HG03039 (cell line): Measurements from ENCODE around the gene SPSB3.

Experiments
- ATAC-seq: cut with Tn5 transposase; IDR thresholded peaks from one replicate; pipeline ENCODE4 v1.9.1; 2021; ENCODE audit warnings: mild to moderate bottlenecking, moderate library complexity; ENCODE audit not compliant: unreplicated experiment

The SPSB3 gene

DNA sequence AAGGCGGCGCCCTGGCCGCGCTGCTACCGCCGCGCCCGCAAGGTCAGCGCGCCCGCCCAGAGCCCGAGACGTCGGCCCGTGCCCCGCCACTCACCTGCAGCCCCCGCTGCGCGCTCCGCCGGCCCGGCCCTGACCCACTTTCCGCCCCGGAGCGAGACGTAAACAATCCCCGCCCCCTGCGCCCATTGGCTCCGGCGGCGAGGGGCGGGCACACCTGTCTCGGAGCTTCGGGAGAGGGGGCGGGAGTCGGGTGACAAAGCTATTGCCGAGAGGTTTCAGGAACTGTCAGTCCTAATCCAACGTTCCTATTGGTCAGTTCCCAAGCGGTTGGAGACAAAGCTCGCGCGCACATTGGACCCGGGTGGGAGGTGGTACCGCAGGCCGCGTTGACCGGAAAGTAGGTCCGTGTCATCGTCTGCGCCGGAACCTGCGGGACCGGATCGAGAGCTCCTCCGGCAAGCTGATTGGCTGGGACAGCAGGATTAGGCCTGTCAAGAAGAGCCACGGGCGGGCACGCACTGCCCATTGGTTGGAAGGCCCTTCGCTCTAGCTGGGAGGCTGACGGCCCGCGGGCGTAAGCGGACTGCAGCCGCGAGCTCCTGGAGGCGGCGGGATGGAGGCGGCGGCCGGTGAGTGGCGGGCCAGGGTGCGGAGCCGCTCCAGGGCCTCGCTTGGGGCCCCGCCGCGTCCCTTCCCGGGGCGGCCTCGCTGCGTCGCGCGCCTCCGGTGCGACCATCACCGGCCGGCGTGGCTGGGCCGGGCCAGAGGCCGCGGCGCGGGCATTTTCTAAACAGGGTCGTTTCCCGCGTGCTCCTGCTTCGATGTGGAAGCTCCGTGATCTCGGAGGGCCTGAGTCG, at the start of gene SPSB3, which contains the start of gene NUBP2:
Gene SPSB3 (minus strand): TSS at position 164 of the 857 bp plus-strand sequence. CDS start 1,088 bp downstream, outside the sequence.
Gene NUBP2 (plus strand): TSS at position 553 of the 857 bp plus-strand sequence. CDS start 61 bp downstream, at position 614.
- peak; percentile 74 for ATAC-seq

DNA sequence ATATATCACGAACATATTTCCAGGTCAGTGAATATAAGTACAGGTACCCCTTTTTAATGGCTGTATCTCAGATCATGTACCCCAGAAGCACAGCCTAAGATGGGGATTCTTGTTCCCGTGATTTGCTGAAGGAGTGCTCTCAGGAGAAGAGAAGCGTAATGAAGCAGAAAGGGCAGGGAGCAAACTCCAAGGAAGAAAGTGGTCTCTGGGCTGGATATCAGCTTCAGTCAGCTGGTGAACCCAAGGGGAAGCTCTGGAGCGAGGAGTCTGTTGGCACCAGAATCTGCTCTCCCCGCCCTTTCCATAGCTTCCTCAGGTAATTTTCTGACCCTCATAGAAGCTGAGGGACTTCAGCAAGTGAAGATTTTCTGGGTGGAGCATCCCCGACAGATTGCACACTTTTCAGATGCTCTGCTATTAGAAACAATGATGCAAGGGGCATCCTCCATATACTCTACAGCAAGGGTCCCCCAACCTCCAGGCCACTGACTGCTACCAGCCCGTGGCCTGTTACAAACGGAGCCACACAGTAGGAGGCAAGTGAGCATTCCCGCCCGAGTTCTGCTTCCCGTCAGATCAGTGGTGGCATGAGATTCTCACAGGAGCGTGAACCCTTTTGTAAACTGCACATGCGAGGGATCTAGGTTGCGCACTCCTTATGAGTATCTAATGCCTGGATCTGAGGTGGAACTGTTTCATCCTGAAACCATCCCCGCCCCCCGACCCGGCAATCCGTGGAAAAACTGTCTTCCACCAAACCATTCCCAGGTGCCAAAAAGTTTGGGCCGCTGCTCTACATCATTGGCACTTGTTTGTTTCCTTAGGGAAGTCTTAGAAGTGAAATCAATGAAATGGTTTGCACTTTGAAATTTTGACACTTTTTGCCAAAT, 49.1 kb upstream of the SPSB3 start:
- no peak for ATAC-seq

DNA sequence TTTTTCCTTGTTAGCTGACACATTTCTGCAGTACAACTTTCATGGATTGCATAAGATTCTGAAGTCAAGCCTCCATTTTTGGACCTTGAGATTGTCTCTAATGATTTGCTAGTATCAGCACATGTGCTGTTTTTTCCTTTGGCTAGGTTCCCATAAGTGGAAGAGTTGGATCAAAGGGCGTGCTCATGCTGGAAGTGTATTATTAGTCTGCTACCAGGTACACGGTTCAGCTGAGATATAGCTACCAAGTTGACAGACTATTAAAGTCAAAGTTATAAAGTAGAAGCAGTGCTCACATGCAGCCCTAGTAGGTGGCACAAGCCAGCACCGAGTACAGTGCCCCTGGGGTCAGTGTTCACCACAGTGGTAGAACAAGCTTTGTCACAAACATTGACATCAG, 47.8 kb upstream of the SPSB3 start:
- no peak for ATAC-seq

DNA sequence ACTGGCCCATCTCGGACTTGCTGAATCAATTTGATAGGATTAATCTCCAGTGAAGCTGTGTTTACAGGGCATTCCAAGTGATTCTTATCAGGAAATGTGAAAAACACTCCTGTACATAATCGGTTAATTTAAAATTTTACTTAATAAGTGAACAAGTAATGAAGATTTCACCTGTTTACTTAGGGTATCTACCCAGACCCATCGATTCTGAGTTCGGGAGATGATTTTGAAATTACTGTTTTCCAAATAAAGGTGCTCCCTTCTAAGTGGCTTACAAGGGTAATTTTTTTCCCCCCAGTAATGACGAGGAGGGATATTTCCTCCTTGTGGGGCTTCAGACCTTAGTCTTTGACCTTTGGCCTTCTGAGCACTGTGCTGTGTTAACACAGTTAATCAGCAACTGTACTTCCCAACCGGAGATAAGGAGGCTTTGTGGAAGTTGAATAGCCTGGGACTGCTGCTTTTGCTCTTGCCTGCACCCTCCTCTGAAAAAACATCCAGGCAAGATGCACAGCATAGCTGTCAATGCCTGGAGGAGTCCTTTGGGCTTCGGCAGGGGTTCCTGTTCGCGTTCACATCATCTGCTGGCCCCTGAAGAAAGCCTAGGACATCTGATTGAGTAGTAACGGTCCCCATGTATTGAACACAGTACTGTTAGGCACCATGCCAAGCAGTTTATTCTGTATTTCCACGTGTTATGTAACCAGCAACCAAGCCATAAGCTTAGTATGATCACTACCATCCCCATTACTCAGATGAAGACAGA, 46.5 kb upstream of the SPSB3 start:
- ATAC-seq: no peak

DNA sequence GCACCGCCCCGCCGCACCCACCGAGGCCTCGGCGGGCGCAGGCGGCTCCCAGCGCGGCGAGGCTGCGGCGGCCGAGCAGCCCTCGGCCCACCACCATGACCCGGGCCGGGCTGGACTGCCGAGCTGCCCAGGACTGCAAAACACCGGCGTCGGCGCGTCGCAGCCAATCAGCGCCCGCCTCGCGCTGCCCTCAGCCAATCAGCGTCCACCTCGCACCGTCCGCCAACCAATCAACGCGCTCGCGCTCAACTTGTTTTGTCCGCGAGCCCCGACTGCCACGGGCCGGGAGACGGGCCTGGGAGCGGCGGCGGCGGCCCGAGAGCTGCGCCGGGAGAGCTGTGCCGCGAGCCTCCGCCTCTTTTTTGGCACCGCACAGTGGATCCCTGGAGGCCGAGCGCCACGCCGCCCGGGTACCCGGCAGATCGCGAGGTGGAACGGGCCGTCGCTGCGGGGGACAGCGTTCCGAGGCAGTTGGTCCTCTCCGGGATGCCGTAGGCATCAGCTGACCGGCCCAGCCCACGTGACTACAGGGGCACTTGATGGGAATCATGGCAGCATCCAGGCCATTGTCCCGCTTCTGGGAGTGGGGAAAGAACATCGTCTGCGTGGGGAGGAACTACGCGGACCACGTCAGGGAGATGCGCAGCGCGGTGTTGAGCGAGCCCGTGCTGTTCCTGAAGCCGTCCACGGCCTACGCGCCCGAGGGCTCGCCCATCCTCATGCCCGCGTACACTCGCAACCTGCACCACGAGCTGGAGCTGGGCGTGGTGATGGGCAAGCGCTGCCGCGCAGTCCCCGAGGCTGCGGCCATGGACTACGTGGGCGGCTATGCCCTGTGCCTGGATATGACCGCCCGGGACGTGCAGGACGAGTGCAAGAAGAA, 44.6 kb upstream of the SPSB3 start, which contains the start of the genes FAHD1 and HAGH:
Gene FAHD1 (plus strand): TSS at position 516 of the 883 bp plus-strand sequence. CDS start 33 bp downstream, at position 549.
Gene HAGH (minus strand): TSS at position 135 of the 883 bp plus-strand sequence. CDS start 38 bp downstream, at position 97.
- ATAC-seq: peak; percentile 78

DNA sequence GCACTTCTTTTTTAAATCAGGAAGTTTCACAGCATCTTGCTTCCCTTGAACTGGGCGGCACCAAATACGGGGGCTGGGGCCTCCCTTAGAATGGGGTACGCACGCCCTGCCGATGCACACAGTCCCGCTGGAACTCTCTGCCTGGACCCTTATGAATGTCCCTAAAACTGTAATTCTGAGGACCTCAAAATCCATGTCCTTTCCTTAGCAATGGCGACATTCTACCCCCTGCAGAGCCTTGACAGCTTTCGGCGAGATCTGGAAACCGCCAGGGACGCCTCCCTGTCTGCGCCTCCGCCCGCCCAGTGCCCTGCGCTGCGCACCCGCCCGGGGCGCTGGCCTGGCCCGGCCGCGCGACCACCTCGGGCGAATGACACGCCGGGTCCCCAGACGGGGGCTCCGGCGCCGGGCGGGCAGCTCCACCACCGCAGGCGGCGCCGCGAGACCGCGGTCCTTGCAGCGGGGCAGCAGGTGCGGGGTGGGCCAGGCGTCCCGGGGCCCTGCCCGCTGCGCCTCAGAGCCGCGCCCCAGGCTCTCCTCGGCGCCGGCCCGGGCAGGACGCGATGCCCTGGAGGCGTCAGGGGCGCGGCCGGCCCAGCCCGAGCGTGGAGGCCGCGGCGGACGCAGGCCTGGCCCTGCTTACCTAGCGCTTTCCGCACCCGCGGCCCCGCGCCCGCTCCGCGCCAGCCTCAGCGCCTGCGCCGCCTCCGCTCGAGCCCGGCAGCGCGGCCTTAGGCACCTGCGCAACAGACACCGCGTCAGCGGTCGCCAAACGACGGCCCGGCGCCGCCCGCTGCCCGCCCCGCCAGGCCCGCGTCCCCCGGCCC, 43.7 kb upstream of the SPSB3 start:
- ATAC-seq: peak; percentile 41

DNA sequence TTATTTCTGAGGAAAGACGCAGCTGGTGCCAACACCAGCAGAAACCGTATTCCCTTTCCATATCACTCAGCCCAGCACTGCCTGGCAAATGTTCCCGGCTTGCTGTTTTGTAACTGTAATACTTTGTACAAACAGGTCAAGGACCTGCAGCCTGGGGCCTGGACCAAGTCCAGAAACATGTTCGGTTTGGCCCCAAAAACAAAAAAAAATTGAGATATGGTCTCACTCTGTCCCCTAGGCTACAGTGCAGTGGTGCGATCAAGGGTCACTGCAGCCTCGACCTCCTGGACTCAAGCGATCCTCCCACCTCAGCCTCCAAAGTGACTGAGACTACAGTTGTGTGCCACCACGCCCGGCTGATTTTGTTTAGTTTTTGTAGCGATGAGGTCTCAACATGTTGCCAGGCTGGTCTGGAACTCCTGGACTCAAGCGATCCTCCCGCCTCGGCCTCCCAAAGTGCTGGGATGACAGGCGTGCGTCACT, 43.1 kb upstream of the SPSB3 start:
- ATAC-seq: no peak

DNA sequence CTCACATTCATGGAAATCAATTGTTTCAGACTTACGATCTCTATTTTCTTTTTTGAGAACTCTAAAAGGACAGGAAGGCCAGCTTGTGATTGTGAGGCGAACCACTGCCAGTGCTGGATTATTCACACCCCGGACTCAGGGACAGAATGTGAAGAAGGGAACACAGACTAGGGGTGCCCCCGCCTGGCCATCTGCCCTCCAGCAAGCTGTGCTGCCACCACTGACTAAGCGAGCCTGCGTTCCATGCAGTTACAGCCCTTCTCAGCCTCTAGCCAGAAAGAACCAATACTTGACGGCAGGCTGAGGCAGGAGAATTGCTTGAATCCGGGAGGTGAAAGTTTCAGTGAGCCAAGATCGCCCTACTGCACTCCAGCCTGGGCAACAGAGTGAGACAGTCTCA, 41.5 kb upstream of the SPSB3 start:
- ATAC-seq: no peak

DNA sequence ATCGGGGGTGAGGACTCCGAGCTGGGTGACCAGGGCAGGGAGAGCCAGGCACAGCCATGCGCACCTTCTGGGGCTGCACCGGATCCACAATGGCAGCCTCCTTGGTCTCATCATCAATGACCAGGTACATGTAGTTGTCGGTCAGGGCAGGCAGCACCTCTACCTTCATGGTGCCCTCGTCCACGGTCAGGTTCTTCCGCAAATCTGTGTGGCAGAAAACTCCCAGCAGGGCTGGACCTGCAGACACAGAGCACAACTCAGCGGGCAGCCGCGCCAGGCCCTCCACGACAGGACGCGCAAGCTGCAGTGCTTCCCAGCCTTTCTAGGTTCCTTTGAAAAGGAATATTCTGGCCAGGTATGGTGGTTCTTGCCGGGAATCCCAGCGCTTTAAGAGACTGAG, 40.4 kb upstream of the SPSB3 start:
- no peak for ATAC-seq

DNA sequence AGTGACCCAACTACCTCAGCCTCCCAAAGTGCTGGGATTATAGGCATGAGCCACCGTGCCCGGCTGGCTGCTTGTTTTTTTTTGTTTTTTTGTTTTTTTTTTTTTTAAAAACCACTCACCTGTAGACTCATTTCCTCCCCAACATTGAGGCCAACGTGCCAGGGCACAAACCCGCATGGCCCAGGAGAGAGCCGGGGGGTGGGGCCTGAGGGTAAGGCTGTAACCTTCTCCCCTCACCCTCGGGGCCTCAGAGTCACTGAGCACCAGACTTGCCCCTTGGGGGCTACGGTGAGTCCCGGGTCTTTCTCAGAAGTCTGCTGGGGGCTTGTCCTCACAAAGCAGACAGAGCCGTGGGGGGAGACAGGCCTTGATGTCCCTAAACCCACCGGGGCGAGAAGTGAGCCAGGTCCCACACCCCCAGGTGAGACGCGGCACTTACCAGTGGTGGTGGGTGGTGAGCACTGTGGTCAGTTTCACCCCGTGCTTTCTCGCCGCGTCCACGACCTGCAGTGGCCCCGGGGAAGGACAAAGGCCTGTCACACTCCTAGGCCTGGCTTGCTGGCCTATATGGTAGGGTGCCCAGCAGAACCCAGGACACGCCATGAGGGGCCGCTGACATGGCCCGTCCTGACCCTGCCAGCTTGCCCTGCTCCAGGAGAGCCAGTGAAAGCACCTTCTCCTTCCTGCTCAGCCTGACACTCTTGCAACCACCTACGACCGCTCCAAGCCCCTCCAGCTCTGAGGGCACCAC, 39.7 kb upstream of the SPSB3 start:
- ATAC-seq: no peak

DNA sequence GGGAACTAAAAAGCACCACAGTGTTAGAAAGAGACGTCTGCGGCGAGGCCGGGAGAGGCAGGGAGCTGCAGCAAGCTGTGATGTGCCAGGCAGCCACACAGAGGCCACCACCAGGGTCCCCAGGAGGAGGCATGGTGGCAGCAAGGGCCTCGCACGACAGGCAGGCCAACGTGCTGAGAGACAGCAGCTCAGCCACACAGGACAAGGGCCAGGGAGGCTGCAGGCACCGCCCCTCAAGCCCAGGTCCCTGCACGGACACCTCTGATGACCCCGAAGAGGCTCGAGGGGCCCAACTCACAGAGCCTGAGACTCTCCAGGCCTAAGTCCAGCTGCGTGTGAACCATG, 38.5 kb upstream of the SPSB3 start:
- ATAC-seq: no peak

DNA sequence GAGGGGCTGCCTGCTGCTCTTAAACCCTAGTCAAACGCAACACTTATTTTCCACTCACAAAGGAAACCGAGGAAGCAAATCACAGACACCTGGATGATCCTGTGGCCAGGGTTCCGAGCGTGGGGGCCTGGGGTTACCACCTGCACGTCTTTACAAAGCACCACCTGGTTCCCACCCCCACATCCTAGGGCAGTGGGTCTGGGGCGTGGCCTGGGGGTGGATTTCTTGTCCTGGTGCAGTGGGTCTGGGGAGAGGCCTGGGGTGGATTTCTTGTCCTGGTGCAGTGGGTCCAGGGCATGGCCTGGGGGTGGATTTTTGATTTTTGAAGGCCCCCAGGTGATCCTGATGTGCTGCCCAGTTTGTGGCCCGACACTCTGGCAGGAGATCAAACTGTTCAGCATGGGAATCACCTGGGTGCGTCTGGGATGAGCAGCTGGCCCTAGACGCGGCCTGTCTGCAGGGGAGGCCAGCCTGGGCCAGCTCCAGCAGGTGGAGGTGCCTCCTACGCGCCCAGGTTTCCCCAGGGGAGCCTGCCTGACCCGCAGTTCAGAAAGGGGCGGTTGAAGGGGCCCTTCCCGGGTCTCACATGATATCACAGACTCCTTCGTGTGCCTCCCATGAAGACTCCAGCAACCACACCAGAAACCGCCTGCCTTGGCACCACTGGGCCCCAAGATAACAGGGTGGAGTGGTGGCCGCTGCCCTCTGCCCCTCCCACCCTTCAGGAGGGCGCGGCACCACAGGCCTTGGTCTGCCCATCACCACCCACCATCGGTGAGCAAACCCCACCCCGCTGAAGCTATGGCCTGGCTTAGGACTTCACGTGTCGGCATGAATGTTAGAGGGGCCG, 38.0 kb upstream of the SPSB3 start:
- ATAC-seq: no peak

DNA sequence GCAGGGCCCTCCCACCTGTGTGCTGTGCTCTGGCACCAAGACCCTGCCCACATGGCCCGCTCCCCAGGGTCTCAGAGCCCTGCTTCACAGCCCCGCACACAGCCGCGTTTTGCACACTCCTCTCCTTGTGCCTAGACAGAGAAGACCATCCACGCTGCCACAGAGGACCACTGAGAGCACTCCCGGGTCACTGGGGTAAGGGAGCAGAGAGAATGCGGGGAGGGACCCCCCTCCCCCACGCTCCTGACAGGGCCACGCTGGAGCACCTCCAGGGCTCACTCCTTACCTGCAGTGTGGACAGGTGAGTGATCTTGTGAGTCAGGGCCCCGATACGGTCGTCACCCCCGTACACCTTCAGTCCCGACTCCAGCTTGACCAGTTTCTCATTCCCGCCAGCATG, 37.2 kb upstream of the SPSB3 start:
- ATAC-seq: no peak

DNA sequence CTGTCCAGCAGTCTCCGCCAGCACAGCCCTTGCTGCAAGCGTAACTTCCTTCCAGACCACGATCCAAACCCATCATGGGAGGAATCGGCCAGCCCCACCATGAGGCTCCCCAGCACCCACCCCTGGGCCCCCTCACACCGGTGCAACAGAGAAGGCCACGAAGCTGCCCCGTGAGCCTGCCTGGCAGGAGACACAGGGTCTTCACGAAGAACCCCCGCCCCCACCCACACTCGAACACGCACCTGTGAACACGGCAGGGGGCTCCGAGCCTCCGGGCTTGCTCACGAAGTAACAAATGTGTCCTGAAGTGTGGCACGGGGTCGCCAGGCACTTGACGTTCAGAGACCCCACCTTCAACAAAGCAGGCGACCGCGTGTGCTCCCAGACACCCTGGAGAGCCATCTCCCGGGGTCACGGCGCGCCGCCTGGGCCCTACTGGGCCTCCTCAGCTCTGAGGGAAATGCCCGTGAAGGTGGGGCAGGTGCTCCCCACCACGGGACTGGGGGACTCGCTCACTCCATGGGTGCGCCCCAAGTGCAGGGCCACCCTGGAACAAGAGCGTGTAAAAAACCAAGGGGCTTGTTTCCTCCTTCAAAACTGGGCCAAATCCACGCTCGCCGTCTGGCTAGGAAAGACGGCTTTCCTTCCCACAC, 36.6 kb upstream of the SPSB3 start:
- no peak for ATAC-seq

DNA sequence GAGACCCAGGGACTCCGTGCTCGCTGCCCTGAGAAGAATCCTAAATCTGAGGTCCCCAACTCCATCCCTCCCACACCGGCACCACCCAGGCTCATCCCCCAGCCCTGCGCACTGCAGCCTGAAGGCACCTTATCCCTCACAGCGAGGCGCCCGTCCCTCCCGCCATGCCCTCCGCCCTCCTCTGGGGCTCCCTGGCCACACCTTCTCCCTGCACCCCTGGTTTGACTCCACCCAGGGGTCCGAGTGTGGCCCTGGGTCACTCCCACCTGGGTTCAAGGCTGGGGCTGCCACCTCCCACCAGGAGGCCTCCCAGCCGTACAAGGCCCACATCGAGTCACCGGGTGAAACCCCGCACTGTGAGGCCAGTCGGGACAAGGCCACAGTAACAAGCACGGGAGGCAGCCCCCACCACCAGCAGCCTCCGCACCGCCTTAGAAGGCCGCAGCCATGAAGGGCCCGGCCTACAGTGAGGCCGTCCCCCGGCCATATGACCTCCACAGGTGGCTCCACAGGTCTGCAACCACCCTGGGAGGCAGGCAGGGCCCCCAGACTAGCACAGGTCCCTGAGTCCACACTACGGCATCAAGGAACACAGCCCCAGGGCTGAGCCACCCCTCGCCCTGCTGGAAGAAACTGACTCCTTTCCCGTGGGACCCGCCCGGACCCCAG, 36.0 kb upstream of the SPSB3 start:
- ATAC-seq: no peak

DNA sequence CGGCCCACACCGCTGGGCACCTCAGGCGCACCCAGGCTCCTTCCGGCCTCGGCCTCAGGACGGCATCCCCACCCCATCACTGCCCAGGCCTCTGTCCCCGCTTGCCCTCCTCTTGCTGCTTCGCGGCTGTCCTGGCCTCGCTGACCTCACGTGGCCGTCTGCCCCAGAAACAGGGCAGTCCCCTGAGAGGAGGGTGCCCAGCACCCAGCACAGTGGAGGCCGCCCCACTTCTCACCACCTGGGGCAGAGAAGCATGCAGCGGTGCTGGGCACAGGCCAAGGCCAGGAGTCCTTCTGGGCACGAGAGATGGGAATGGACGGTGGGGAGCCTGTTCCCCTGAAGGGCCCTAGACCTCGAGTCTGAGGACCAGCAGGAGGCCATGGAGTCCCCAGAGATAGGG, 35.3 kb upstream of the SPSB3 start:
- no peak for ATAC-seq
